ENCODE measurements around the gene TLCD3A. TPM values are rescaled to one million over a fixed set of nuclear protein-coding genes. Genes with fewer than 3 reads are reported as not detected.

The TLCD3A gene
- total RNA-seq, 2 experiments from 2014 or later, result 8.3 to 11.7 TPM

- CTCF ChIA-PET (ENCODE audit: unreplicated experiment), result interaction anchor here (0.7 kb wide), 1 partner anchor 79 kb away, joined by 3 read pairs; no protein-coding TSS in a partner anchor
- Histone ChIP-seq H2AFZ (ENCODE audit: low read length) (no peak overlapping the region), H3K4me2 (ENCODE audit: low read length) (no peak overlapping the region), H3K79me2 (ENCODE audit: insufficient read depth, low read depth, low read length) (no peaks in the 10 kb centered on the region), H3K9me3 (ENCODE audit: low read length) (no peaks in the 10 kb centered on the region), H3K4me1 (ENCODE audit: insufficient read depth, low read length, poor library complexity, severe bottlenecking) (no peaks in the 10 kb centered on the region), H3K9me2 (ENCODE audit: insufficient read depth, low read length) (no peaks in the 10 kb centered on the region), H3K27ac (ENCODE audit: low read depth, low read length, poor library complexity, severe bottlenecking) (no peak overlapping the region), H4K20me1 (ENCODE audit: insufficient read depth, low read length) (0 out of 2 replicates have a peak, but pooled peaks cover 5% of the 10 kb centered on the region), H3K36me3 (ENCODE audit: insufficient read depth, low read length) (peaks cover 18% of the 10 kb centered on the region), H3K4me3 (ENCODE audit: low read depth, low read length, poor library complexity, severe bottlenecking) (no peak overlapping the region)
- POLR2A ChIA-PET, result no interaction called here
- DNase-seq (ENCODE audit: low spot score), result no peak
- TF ChIP-seq CTCF (conservative IDR thresholded peaks at IDR 0.05; ENCODE audit: low read length) (no peak), EZH2phosphoT487 (IDR thresholded peaks at IDR 0.05; ENCODE audit: borderline replicate concordance, low read depth, low read length) (no peak)
- intact Hi-C loops (cut with micrococcal nuclease; ENCODE audit: unreplicated experiment), result no loop called here
- BruUV-seq (replicated peaks), result no TSS peak
Measured at GRCh38 chr17:703081-703875, 29.1 kb upstream of the TLCD3A start.

- CTCF ChIA-PET (ENCODE audit: unreplicated experiment), result no interaction called here
- DNase-seq (ENCODE audit: low spot score), result no peak
- Histone ChIP-seq H3K9me3 (ENCODE audit: low read length) (no peaks in the 10 kb centered on the region), H3K36me3 (ENCODE audit: insufficient read depth, low read length) (peaks cover 24% of the 10 kb centered on the region), H3K79me2 (ENCODE audit: insufficient read depth, low read depth, low read length) (no peaks in the 10 kb centered on the region), H3K4me1 (ENCODE audit: insufficient read depth, low read length, poor library complexity, severe bottlenecking) (no peaks in the 10 kb centered on the region), H3K4me3 (ENCODE audit: low read depth, low read length, poor library complexity, severe bottlenecking) (no peak overlapping the region), H4K20me1 (ENCODE audit: insufficient read depth, low read length) (0 out of 2 replicates have a peak, but pooled peaks cover 5% of the 10 kb centered on the region), H3K27ac (ENCODE audit: low read depth, low read length, poor library complexity, severe bottlenecking) (no peak overlapping the region), H2AFZ (ENCODE audit: low read length) (no peak overlapping the region), H3K4me2 (ENCODE audit: low read length) (no peak overlapping the region), H3K9me2 (ENCODE audit: insufficient read depth, low read length) (no peaks in the 10 kb centered on the region)
- TF ChIP-seq EZH2phosphoT487 (IDR thresholded peaks at IDR 0.05; ENCODE audit: borderline replicate concordance, low read depth, low read length), result no peak
- TF ChIP-seq CTCF (conservative IDR thresholded peaks at IDR 0.05; ENCODE audit: low read length), result no peak
- POLR2A ChIA-PET, result interaction anchor here (0.5 to 0.6 kb wide), 3 partner anchors 11 to 1785 kb away, joined by 3 to 5 read pairs (median 4); no protein-coding TSS in a partner anchor
- intact Hi-C loops (cut with micrococcal nuclease; ENCODE audit: unreplicated experiment), result no loop called here
- no TSS peak for BruUV-seq (replicated peaks)
Measured at GRCh38 chr17:704111-704864, 28.1 kb upstream of the TLCD3A start.
